SH-SY5Y (cell line): ENCODE measurements around the gene SLC37A3.

Source experiments
- GATA2 ChIP-seq: IDR thresholded peaks from 2 replicates; pipeline ENCODE4 v1.6.1; 2011; ENCODE audit warnings: mild to moderate bottlenecking, low read depth, low read length
- GATA3 ChIP-seq: IDR thresholded peaks from 2 replicates; pipeline ENCODE4 v1.6.1; 2011; ENCODE audit warnings: low read depth, mild to moderate bottlenecking, low read length, moderate library complexity

DNA sequence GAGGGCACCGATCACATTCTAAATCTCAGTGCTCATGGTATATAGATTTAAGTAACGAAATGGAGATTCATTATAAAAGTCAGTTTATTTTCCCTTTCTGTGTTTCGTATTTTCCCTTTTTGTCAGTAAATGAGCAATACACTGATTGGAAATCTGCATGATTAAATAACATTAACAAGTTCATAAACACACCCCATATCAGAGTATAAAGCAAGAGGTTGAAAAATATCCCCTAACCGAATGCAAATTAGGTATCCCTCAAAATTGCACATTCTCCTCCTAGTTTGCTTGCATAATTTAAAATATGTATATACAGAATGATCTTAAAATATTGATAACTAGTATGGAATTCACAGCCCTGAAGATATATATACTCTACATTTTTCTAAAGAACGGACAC, 64.6 kb downstream of the SLC37A3 start:
- TF ChIP-seq GATA3 (no peak), GATA2 (no peak)
